HCT116 (cell line): ENCODE data around the gene ANKRD6. TPM values are rescaled to one million over a fixed set of nuclear protein-coding genes. Genes with fewer than 3 reads are reported as not detected.

Source experiments
- ATAC-seq: fragments of 200-7000 bp; cut with Tn5 transposase; 2 replicates; pipeline ENCODE4 v1.9.1; 2020; ENCODE audit warnings: mild to moderate bottlenecking, moderate library complexity
- BruUV-seq: library from RNA; stranded (reverse); fragments of 400-500 nt; replicated peaks from 2 replicates; lab custom pipeline; 2021; lab: Mats Ljungman, UMichigan
- CTCF ChIA-PET: fragments of 300-600 bp; sonication (Branson Sonifier 250); formaldehyde crosslinking; loops from one replicate; lab custom pipeline; 2021; ENCODE audit warnings: antibody characterized with exemption; lab: Charles Lee
- POLR2A ChIA-PET: fragments of 300-600, 350-600 bp; sonication (Branson Sonifier 250); formaldehyde crosslinking; loops from one replicate; lab custom pipeline; 2021; ENCODE audit warnings: antibody characterized with exemption; lab: Charles Lee
- RAD21 ChIA-PET, 2 experiments: fragments of 300-600 bp; sonication (Branson Sonifier 250); formaldehyde crosslinking; loops; one replicate each; lab custom pipeline; 2023; ENCODE audit warnings: low total read pairs in 2 of 2; ENCODE audit not compliant: uncharacterized antibody in 2 of 2, unreplicated experiment in 2 of 2, low non-redundant PET in 1 of 2; lab: Charles Lee
- DNase-seq: peaks from one replicate; pipeline ENCODE4 v3.0.0-alpha.2; 2010; ENCODE audit warnings: low read depth, low spot score
- H2AFZ ChIP-seq: fragments of 200-600 bp; shearing (Covaris generic), sonication (generic); 2 replicates; pipeline ENCODE4 v1.6.1; 2017; ENCODE audit warnings: low read depth, mixed run types, mixed read lengths, antibody characterized with exemption, low read length; ENCODE audit not compliant: poor library complexity, severe bottlenecking
- H3K27ac ChIP-seq: 2 replicates; pipeline ENCODE4 v1.5.1; 2012; ENCODE audit warnings: low read depth, low read length
- H3K27me3 ChIP-seq: fragments of 200-600 bp; sonication (generic); 2 replicates; pipeline ENCODE4 v1.6.1; 2016; ENCODE audit warnings: mixed run types, low read length, mixed read lengths; ENCODE audit not compliant: insufficient read depth
- H3K36me3 ChIP-seq, 2 experiments: fragments of 200-500 bp in 1 of 2; fragments of 200-600 bp in 1 of 2; sonication (Bioruptor generic) in 1 of 2; sonication (generic) in 1 of 2; 2 replicates each; pipeline versions ENCODE4 v1.5.1 to v1.6.1; 2014 to 2016; ENCODE audit warnings: low read length in 2 of 2, inconsistent platforms in 1 of 2, mixed read lengths in 1 of 2, mixed run types in 1 of 2; ENCODE audit not compliant: insufficient read depth in 2 of 2, control insufficient read depth in 1 of 2
- H3K4me1 ChIP-seq, 2 experiments: fragments of 200-600 bp in 1 of 2; sonication (generic) in 1 of 2; 2 replicates each; pipeline versions ENCODE4 v1.5.1 to v1.6.1; 2012 to 2017; ENCODE audit warnings: low read length in 2 of 2, inconsistent platforms in 1 of 2, mild to moderate bottlenecking in 1 of 2, mixed read lengths in 1 of 2, mixed run types in 1 of 2, moderate library complexity in 1 of 2; ENCODE audit not compliant: insufficient read depth in 2 of 2, control insufficient read depth in 1 of 2
- H3K4me2 ChIP-seq: fragments of 200-600 bp; sonication (generic); 2 replicates; pipeline ENCODE4 v1.6.1; 2017; ENCODE audit warnings: mixed run types, low read length, mixed read lengths
- H3K4me3 ChIP-seq, 2 experiments: fragments of 200-600 bp in 1 of 2; sonication (generic) in 1 of 2; replicated peaks in 1 of 2; 2 replicates each; pipeline ENCODE4 v1.5.1; 2011 to 2016; ENCODE audit warnings: low read length in 2 of 2, control low read depth in 1 of 2, low read depth in 1 of 2, mild to moderate bottlenecking in 1 of 2, mixed read lengths in 1 of 2, mixed run types in 1 of 2
- H3K79me2 ChIP-seq: fragments of 200-600 bp; sonication (generic); 2 replicates; pipeline ENCODE4 v1.6.1; 2017; ENCODE audit warnings: mild to moderate bottlenecking, mixed run types, low read length, moderate library complexity, mixed read lengths; ENCODE audit not compliant: insufficient read depth
- H3K9ac ChIP-seq: fragments of 200-600 bp; sonication (generic); 2 replicates; pipeline ENCODE4 v1.6.1; 2016; ENCODE audit warnings: low read length, mixed read lengths
- H3K9me2 ChIP-seq: fragments of 200-600 bp; sonication (generic), shearing (Covaris generic); 2 replicates; pipeline ENCODE4 v1.6.1; 2017; ENCODE audit warnings: mixed run types, mild to moderate bottlenecking, moderate library complexity; ENCODE audit not compliant: insufficient read depth
- H3K9me3 ChIP-seq, 2 experiments: fragments of 200-500 bp in 1 of 2; fragments of 200-600 bp in 1 of 2; sonication (Bioruptor generic) in 1 of 2; sonication (generic) in 1 of 2; 2 replicates each; pipeline ENCODE4 v1.6.1; 2014 to 2017; ENCODE audit warnings: low read length in 2 of 2, mixed read lengths in 2 of 2, inconsistent platforms in 1 of 2, low read depth in 1 of 2, mild to moderate bottlenecking in 1 of 2, mixed run types in 1 of 2, moderate library complexity in 1 of 2; ENCODE audit not compliant: control insufficient read depth in 1 of 2, insufficient read depth in 1 of 2
- H4K20me1 ChIP-seq: fragments of 200-600 bp; sonication (generic), shearing (Covaris generic); 2 replicates; pipeline ENCODE4 v1.6.1; 2017; ENCODE audit warnings: mixed run types, mild to moderate bottlenecking, moderate library complexity; ENCODE audit not compliant: insufficient read depth
- ATF3 ChIP-seq: IDR thresholded peaks from 2 replicates; pipeline ENCODE4 v1.6.1; 2012
- CBX3 ChIP-seq: IDR thresholded peaks from 2 replicates; pipeline ENCODE4 v1.6.1; 2012; ENCODE audit warnings: low read depth
- CTCF ChIP-seq, 3 experiments: fragments of 200-600 bp in 1 of 3; sonication (generic) in 1 of 3; IDR thresholded peaks in 2 of 3; conservative IDR thresholded peaks in 1 of 3; 2 replicates each; pipeline ENCODE4 v1.5.1; 2012 to 2017; ENCODE audit warnings: low read depth in 2 of 3, low read length in 2 of 3, antibody characterized with exemption in 1 of 3, borderline replicate concordance in 1 of 3, control low read depth in 1 of 3, mild to moderate bottlenecking in 1 of 3, mixed read lengths in 1 of 3, mixed run types in 1 of 3, moderate library complexity in 1 of 3; ENCODE audit not compliant: insufficient read depth in 1 of 3
- EZH2phosphoT487 ChIP-seq: fragments of 200-600 bp; IDR thresholded peaks from 2 replicates; pipeline ENCODE4 v1.6.1; 2018; ENCODE audit warnings: antibody characterized with exemption, borderline replicate concordance
- FOSL1 ChIP-seq: IDR thresholded peaks from 2 replicates; pipeline ENCODE4 v1.6.1; 2012; ENCODE audit warnings: low read depth
- JUND ChIP-seq: IDR thresholded peaks from 2 replicates; pipeline ENCODE4 v1.6.1; 2012
- MAX ChIP-seq: IDR thresholded peaks from 2 replicates; pipeline ENCODE4 v1.6.1; 2012
- RAD21 ChIP-seq: IDR thresholded peaks from 2 replicates; pipeline ENCODE4 v1.6.1; 2012; ENCODE audit warnings: low read depth, mild to moderate bottlenecking
- TCF7L2 ChIP-seq: IDR thresholded peaks from 2 replicates; pipeline ENCODE4 v1.7.0; 2011; ENCODE audit warnings: borderline replicate concordance, inconsistent platforms; ENCODE audit not compliant: insufficient read depth, insufficient read length; ENCODE audit errors: extremely low read depth
- ZBTB33 ChIP-seq: IDR thresholded peaks from 2 replicates; pipeline ENCODE4 v1.6.1; 2011; ENCODE audit warnings: mild to moderate bottlenecking, low read length, moderate library complexity; ENCODE audit not compliant: insufficient replicate concordance; ENCODE audit errors: extremely low read depth
- ZFX ChIP-seq: fragments of 450-650 bp; IDR thresholded peaks from 2 replicates; pipeline ENCODE4 v1.6.1; 2017
- ZNF274 ChIP-seq: fragments of 200-500 bp; sonication (Bioruptor generic); IDR thresholded peaks from 2 replicates; pipeline ENCODE4 v1.6.1; 2014; ENCODE audit warnings: mild to moderate bottlenecking, low read depth, low read length, inconsistent platforms
- intact Hi-C: fragments of 100-400 bp; cut with micrococcal nuclease; formaldehyde crosslinking; loops from 2 replicates; pipeline ENCODE4 v1.10.0; 2022
- total RNA-seq: library from RNA; stranded (reverse); gene quantifications from one replicate; pipeline ENCODE4 v1.2.1, GENCODE V29; 2021; ENCODE audit not compliant: unreplicated experiment

Gene ANKRD6
- total RNA-seq, 1 experiment from 2014 or later: 9.9 TPM

- no peaks in the 10 kb centered on the region for H3K4me1 ChIP-seq
- no peak for TF ChIP-seq JUND
- TF ChIP-seq RAD21: 0 out of 2 replicates have a peak, but pooled peaks have one; percentile 20
- peak in 2 of 3 experiments; percentile 12 to 38; a peak in 2 of 6 replicates for TF ChIP-seq CTCF (IDR thresholded peaks at IDR 0.05 in 2 of 3, conservative IDR thresholded peaks at IDR 0.05 in 1 of 3; ENCODE audit: borderline replicate concordance in 1 of 3, insufficient read depth in 1 of 3, low read depth in 2 of 3, low read length in 2 of 3)
- TF ChIP-seq, all 23 proteins: peak for 2
- no peaks in the 10 kb centered on the region for H3K36me3 ChIP-seq
- H3K4me2 ChIP-seq: no peak overlapping the region
- RAD21 ChIA-PET: no interaction called here
- no peak overlapping the region for H3K27ac ChIP-seq
- no TSS peak for BruUV-seq
- POLR2A ChIA-PET: no interaction called here
- intact Hi-C loops: loop anchor here (10.0 kb wide), 1 partner anchor 487 kb away; no protein-coding TSS in a partner anchor
- no peaks in the 10 kb centered on the region for H3K27me3 ChIP-seq
- H3K9me2 ChIP-seq: no peaks in the 10 kb centered on the region
- DNase-seq (no peak), ATAC-seq (peak; percentile 52; the same call in 1 of the 2 replicates)
- CTCF ChIA-PET: interaction anchor here (1.5 kb wide), 1 partner anchor 180 kb away, joined by 6 read pairs; no protein-coding TSS in a partner anchor
- H4K20me1 ChIP-seq: no peaks in the 10 kb centered on the region
- H3K9me3 ChIP-seq: no peaks in the 10 kb centered on the region
- no peaks in the 10 kb centered on the region for H3K79me2 ChIP-seq
- H3K4me3 ChIP-seq: no peak overlapping the region
- no peak overlapping the region for H2AFZ ChIP-seq
- no peak overlapping the region for H3K9ac ChIP-seq
These were observed 179.2 kb downstream of the ANKRD6 start for GRCh38 chr6:89612121-89612520.

GRCh38 chr6:89613790-89614189 is 180.8 kb downstream of the ANKRD6 start:
- Histone ChIP-seq H3K9me3 (no peaks in the 10 kb centered on the region), H3K4me2 (no peak overlapping the region), H3K9me2 (no peaks in the 10 kb centered on the region), H3K36me3 (no peaks in the 10 kb centered on the region), H3K27me3 (no peaks in the 10 kb centered on the region), H4K20me1 (no peaks in the 10 kb centered on the region), H3K4me1 (no peaks in the 10 kb centered on the region), H3K4me3 (no peak overlapping the region), H3K79me2 (no peaks in the 10 kb centered on the region), H3K27ac (no peak overlapping the region), H2AFZ (no peak overlapping the region), H3K9ac (no peak overlapping the region)
- no peak for DNase-seq
- intact Hi-C loops: loop anchor here (10.0 kb wide), 1 partner anchor 489 kb away; no protein-coding TSS in a partner anchor
- RAD21 ChIA-PET: no interaction called here
- TF ChIP-seq FOSL1 (no peak), TCF7L2 (no peak), EZH2phosphoT487 (no peak), CTCF (IDR thresholded peaks at IDR 0.05 in 2 of 3, conservative IDR thresholded peaks at IDR 0.05 in 1 of 3; ENCODE audit: borderline replicate concordance in 1 of 3, insufficient read depth in 1 of 3, low read depth in 2 of 3, low read length in 2 of 3) (no peak), ATF3 (no peak), MAX (no peak), ZFX (no peak), ZNF274 (no peak), ZBTB33 (no peak), CBX3 (no peak)
- CTCF ChIA-PET: interaction anchor here (1.6 kb wide), 1 partner anchor 242 kb away, joined by 5 read pairs; no protein-coding TSS in a partner anchor
- ATAC-seq: no peak
- BruUV-seq: no TSS peak
- POLR2A ChIA-PET: no interaction called here
